ENCODE data around the gene DOK1. TPM values are rescaled to one million over a fixed set of nuclear protein-coding genes. Genes with fewer than 3 reads are reported as not detected.

DOK1 gene
- total RNA-seq, 2 donors from 2014 or later = 20.9 to 26.5 TPM

DNA sequence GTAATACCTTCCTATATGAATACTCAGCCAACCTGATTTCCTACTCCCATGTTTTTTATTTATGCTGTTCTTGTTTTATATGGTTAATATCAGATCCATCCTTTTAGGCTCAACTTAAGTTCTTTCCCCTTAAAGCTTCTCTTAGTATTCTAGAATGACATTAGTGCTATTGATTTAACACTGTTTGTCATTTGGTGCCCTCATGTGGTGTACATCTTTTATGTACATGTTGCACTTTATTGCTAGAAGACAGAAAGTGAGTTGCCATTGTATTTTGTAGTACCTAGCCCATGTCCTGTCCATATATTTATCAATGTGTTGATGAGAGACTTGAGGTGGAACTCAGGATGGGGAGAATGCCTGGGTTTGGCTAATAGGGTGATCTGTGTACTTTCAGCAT, 22.3 kb upstream of the DOK1 start:
- H3K36me3 ChIP-seq = peaks cover under 1% of the 10 kb centered on the region
- H3K4me3 ChIP-seq = no peak overlapping the region
- no peaks in the 10 kb centered on the region for H3K27me3 ChIP-seq
- intact Hi-C loops (cut with DNase I) = loop anchor here (5.0 kb wide), 1 partner anchor 50 kb away; the partner anchor contains the start of genes CCDC142 and TTC31
- TF ChIP-seq, protein P1, sequence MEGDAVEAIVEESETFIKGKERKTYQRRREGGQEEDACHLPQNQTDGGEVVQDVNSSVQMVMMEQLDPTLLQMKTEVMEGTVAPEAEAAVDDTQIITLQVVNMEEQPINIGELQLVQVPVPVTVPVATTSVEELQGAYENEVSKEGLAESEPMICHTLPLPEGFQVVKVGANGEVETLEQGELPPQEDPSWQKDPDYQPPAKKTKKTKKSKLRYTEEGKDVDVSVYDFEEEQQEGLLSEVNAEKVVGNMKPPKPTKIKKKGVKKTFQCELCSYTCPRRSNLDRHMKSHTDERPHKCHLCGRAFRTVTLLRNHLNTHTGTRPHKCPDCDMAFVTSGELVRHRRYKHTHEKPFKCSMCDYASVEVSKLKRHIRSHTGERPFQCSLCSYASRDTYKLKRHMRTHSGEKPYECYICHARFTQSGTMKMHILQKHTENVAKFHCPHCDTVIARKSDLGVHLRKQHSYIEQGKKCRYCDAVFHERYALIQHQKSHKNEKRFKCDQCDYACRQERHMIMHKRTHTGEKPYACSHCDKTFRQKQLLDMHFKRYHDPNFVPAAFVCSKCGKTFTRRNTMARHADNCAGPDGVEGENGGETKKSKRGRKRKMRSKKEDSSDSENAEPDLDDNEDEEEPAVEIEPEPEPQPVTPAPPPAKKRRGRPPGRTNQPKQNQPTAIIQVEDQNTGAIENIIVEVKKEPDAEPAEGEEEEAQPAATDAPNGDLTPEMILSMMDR (IDR thresholded peaks at IDR 0.05) = peak; percentile 22
- DNase-seq = no peak
- no peaks in the 10 kb centered on the region for H3K9me3 ChIP-seq
- no peak overlapping the region for H3K27ac ChIP-seq
- no peak overlapping the region for H3K9ac ChIP-seq (ENCODE audit: low read depth in 2 of 2, low read length in 2 of 2)
- no peaks in the 10 kb centered on the region for H3K4me1 ChIP-seq

GRCh38 chr2:74533464-74533863, 21.1 kb upstream of the DOK1 start:
- no peaks in the 10 kb centered on the region for H3K36me3 ChIP-seq
- H3K9me3 ChIP-seq = no peaks in the 10 kb centered on the region
- H3K4me1 ChIP-seq = no peaks in the 10 kb centered on the region
- no peak overlapping the region for H3K9ac ChIP-seq (ENCODE audit: low read depth in 2 of 2, low read length in 2 of 2)
- H3K4me3 ChIP-seq = no peak overlapping the region
- DNase-seq = no peak
- TF ChIP-seq, protein P1 (IDR thresholded peaks at IDR 0.05) = no peak
- H3K27me3 ChIP-seq = no peaks in the 10 kb centered on the region
- intact Hi-C loops (cut with DNase I) = loop anchor here (5.0 kb wide), 1 partner anchor 51 kb away; the partner anchor contains the start of genes CCDC142 and TTC31
- no peak overlapping the region for H3K27ac ChIP-seq

DNA sequence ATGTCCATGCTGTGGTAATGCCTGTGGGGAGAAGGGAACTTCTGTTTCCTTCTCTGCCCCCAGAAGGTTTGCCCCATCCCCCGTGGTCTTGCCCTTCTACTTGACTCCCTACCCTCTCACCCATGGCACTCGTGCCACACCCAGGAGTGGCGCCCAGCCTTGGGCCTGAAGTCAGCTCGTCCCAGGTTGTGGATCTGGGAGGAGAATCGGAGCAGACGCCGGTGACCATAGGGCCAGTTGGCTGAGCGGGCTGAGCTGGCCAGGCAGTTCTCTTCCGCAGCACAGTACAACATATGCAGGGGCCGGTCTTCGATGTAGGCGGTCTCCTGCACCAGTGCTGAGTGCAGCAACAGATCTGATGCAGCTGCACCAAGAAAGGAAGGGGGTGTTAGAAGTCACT, 20.1 kb upstream of the DOK1 start:
- Histone ChIP-seq H3K36me3 (no peaks in the 10 kb centered on the region), H3K9me3 (no peaks in the 10 kb centered on the region), H3K9ac (ENCODE audit: low read depth in 2 of 2, low read length in 2 of 2) (no peak overlapping the region), H3K27ac (no peak overlapping the region), H3K4me3 (no peak overlapping the region), H3K27me3 (no peaks in the 10 kb centered on the region), H3K4me1 (no peaks in the 10 kb centered on the region)
- no peak for DNase-seq
- intact Hi-C loops (cut with DNase I) = loop anchor here (5.0 kb wide), 1 partner anchor 52 kb away; the partner anchor contains the start of genes CCDC142 and TTC31
- TF ChIP-seq, protein P1 (IDR thresholded peaks at IDR 0.05) = no peak

- H3K36me3 ChIP-seq = no peaks in the 10 kb centered on the region
- TF ChIP-seq, protein P1 (IDR thresholded peaks at IDR 0.05) = no peak
- H3K4me3 ChIP-seq = no peak overlapping the region
- no peaks in the 10 kb centered on the region for H3K27me3 ChIP-seq
- no peaks in the 10 kb centered on the region for H3K4me1 ChIP-seq
- DNase-seq = no peak
- intact Hi-C loops (cut with DNase I) = no loop called here
- no peak overlapping the region for H3K27ac ChIP-seq
- no peaks in the 10 kb centered on the region for H3K9me3 ChIP-seq
- H3K9ac ChIP-seq (ENCODE audit: low read depth in 2 of 2, low read length in 2 of 2) = no peak overlapping the region
Observed at GRCh38 chr2:74535440-74535965, 19.0 kb upstream of the DOK1 start.

GRCh38 chr2:74536166-74536950, 18.2 kb upstream of the DOK1 start:
- Histone ChIP-seq H3K4me3 (no peak overlapping the region), H3K27ac (no peak overlapping the region), H3K27me3 (no peaks in the 10 kb centered on the region), H3K4me1 (no peaks in the 10 kb centered on the region), H3K9ac (ENCODE audit: low read depth in 2 of 2, low read length in 2 of 2) (no peak overlapping the region), H3K36me3 (no peaks in the 10 kb centered on the region), H3K9me3 (no peaks in the 10 kb centered on the region)
- intact Hi-C loops (cut with DNase I) = no loop called here
- TF ChIP-seq, protein P1 (IDR thresholded peaks at IDR 0.05) = no peak
- no peak for DNase-seq
